Body of pancreas (tissue), 4 donors: Measurements from ENCODE around the gene RABL3. TPM values are rescaled to one million over a fixed set of nuclear protein-coding genes. Genes with fewer than 3 reads are reported as not detected.
A peak's percentile ranks its signal among the peaks of the same experiment; 100 is the strongest.

ENCODE experiments used
- ATAC-seq: fragments of 150-250 bp; one replicate; pipeline ENCODE4 v1.9.1; 2016
- DNase-seq, 4 donors: peaks; one replicate each; pipeline ENCODE4 v3.0.0-alpha.2; 2019
- H3K27ac ChIP-seq, 4 donors: fragments of 200-600 bp; sonication (generic); 1 replicate in 3 of 4; 2 replicates in 1 of 4; pipeline versions ENCODE4 v1.5.1 to v1.6.1; 2016 to 2019; ENCODE audit warnings: mild to moderate bottlenecking in 1 of 4, mixed read lengths in 1 of 4, moderate library complexity in 1 of 4
- H3K27me3 ChIP-seq, 2 donors: fragments of 200-600 bp; sonication (generic); one replicate each; pipeline ENCODE4 v1.6.0; 2016; ENCODE audit warnings: mild to moderate bottlenecking in 1 of 2
- H3K36me3 ChIP-seq, 2 donors: fragments of 200-600 bp; sonication (generic); replicated peaks in 1 of 2; 2 replicates each; pipeline ENCODE4 v1.5.1; 2016; ENCODE audit warnings: low read depth in 2 of 2; ENCODE audit not compliant: insufficient read depth in 1 of 2
- H3K4me1 ChIP-seq: fragments of 200-600 bp; sonication (generic); one replicate; pipeline ENCODE4 v1.6.0; 2016
- H3K4me3 ChIP-seq, 2 donors: fragments of 200-600 bp; sonication (generic); 1 replicate in 1 of 2; 2 replicates in 1 of 2; pipeline ENCODE4 v1.5.1; 2016 to 2019
- H3K9me3 ChIP-seq, 3 donors: fragments of 200-600 bp; sonication (generic); 1 replicate in 2 of 3; 2 replicates in 1 of 3; pipeline ENCODE4 v1.5.1; 2016
- CTCF ChIP-seq, 7 experiments: fragments of 450-650 bp in 4 of 7; fragments of 200-600 bp in 3 of 7; sonication (generic) in 3 of 7; IDR thresholded peaks; one replicate each; pipeline ENCODE4 v1.5.1; 2016 to 2019; ENCODE audit warnings: antibody characterized with exemption in 7 of 7
- POLR2A ChIP-seq, 3 donors: fragments of 450-650 bp; IDR thresholded peaks; one replicate each; pipeline ENCODE4 v1.6.1; 2016; ENCODE audit warnings: antibody characterized with exemption in 3 of 3, mild to moderate bottlenecking in 2 of 3
- WGBS, 2 donors: methylation state at CpG; one replicate each; pipeline ENCODE4 v1.1.5; 2017; 5-methylcytosine and 5-hydroxymethylcytosine counted together
- intact Hi-C: fragments of 100-400 bp; cut with DNase I; formaldehyde crosslinking; loops from one replicate; pipeline ENCODE4 v1.15.1; 2023
- total RNA-seq, 2 donors: library from RNA; depleted of rRNA; stranded (reverse); fragments of >200 nt; gene quantifications; one replicate each; pipeline ENCODE4 v1.1.0, GENCODE V29; 2016

RABL3 gene
- total RNA-seq, 2 donors from 2014 or later: 7.3 to 9.9 TPM

GRCh38 chr3:120683213-120683612, 59.1 kb downstream of the RABL3 start:
- no peaks in the 10 kb centered on the region for H3K36me3 ChIP-seq
- no peaks in the 10 kb centered on the region for H3K27me3 ChIP-seq
- TF ChIP-seq CTCF (IDR thresholded peaks at IDR 0.05): no peak
- TF ChIP-seq POLR2A (IDR thresholded peaks at IDR 0.05): no peak
- ATAC-seq (no peak), DNase-seq (peak; percentile 48 to 76 (median 64))
- H3K4me3 ChIP-seq: no peak overlapping the region
- 27 to 33% methylated on average over 1 of the region's 1 CpG for WGBS, 2 donors
- H3K4me1 ChIP-seq: peaks cover 56% of the 10 kb centered on the region
- peak overlapping the region; percentile 83 to 92 (median 89) for H3K27ac ChIP-seq
- intact Hi-C loops: no loop called here
- H3K9me3 ChIP-seq: no peaks in the 10 kb centered on the region

- no peaks in the 10 kb centered on the region for H3K36me3 ChIP-seq
- no peaks in the 10 kb centered on the region for H3K27me3 ChIP-seq
- WGBS, 2 donors: 17 to 22% methylated on average over 5 of the region's 5 CpGs
- ATAC-seq (peak; percentile 79), DNase-seq (peak; percentile 68 to 83 (median 72))
- H3K4me1 ChIP-seq: peaks cover 66% of the 10 kb centered on the region
- peak in 2 of 3 donors; percentile 87 to 89 for TF ChIP-seq POLR2A (IDR thresholded peaks at IDR 0.05)
- TF ChIP-seq CTCF (IDR thresholded peaks at IDR 0.05): peak in 1 of 7 experiments; percentile 1
- H3K9me3 ChIP-seq: no peaks in the 10 kb centered on the region
- no peak within 1 kb of the TSS for H3K4me3 ChIP-seq
- peak within 1 kb of the TSS; percentile 83 to 92 (median 89) for H3K27ac ChIP-seq
- intact Hi-C loops: no loop called here
Observed at GRCh38 chr3:120682095-120682681, 60.1 kb downstream of the RABL3 start, which contains the start of gene HGD. HGD (minus strand) TSS chr3:120682239; CDS start chr3:120682111, 128 bp downstream.

- H3K4me3 ChIP-seq: no peak overlapping the region
- no peak for DNase-seq
Observed at GRCh38 chr3:120681506-120682038, 60.7 kb downstream of the RABL3 start.

GRCh38 chr3:120681018-120681417, 61.3 kb downstream of the RABL3 start:
- no peak for ATAC-seq
- Histone ChIP-seq H3K27me3 (no peaks in the 10 kb centered on the region), H3K4me1 (peaks cover 66% of the 10 kb centered on the region), H3K9me3 (no peaks in the 10 kb centered on the region), H3K27ac (peak overlapping the region; percentile 83 to 92 (median 89)), H3K36me3 (no peaks in the 10 kb centered on the region), H3K4me3 (no peak overlapping the region)
- no peak for TF ChIP-seq CTCF (IDR thresholded peaks at IDR 0.05)
- no peak for TF ChIP-seq POLR2A (IDR thresholded peaks at IDR 0.05)
- no peak for DNase-seq
- intact Hi-C loops: no loop called here
- WGBS, 2 donors: 21 to 22% methylated on average over 2 of the region's 2 CpGs

More at GRCh38 chr3:120681506-120682038, 60.7 kb downstream of the RABL3 start:
- TF ChIP-seq CTCF (IDR thresholded peaks at IDR 0.05): no peak
- no peak for TF ChIP-seq POLR2A (IDR thresholded peaks at IDR 0.05)
- Histone ChIP-seq H3K27me3 (no peaks in the 10 kb centered on the region), H3K9me3 (no peaks in the 10 kb centered on the region), H3K27ac (peak overlapping the region; percentile 83 to 92 (median 89)), H3K36me3 (no peaks in the 10 kb centered on the region), H3K4me1 (peaks cover 66% of the 10 kb centered on the region)
- 29 to 39% methylated on average over 4 of the region's 4 CpGs for WGBS, 2 donors
- ATAC-seq: no peak
- intact Hi-C loops: no loop called here
